GM15510 (cell line): ENCODE results near the gene RAB37.

Source experiments
- POLR2A ChIP-seq: IDR thresholded peaks from 3 replicates; pipeline ENCODE4 v1.6.1; 2011; ENCODE audit warnings: borderline replicate concordance; ENCODE audit not compliant: insufficient read length; ENCODE audit errors: extremely low read depth

The RAB37 gene

GRCh38 chr17:74748529-74749278 lies 11.6 kb downstream of the RAB37 start, which contains the start of gene NHERF1:
TSS of gene NHERF1 (plus strand) at chr17:74748628. CDS start at chr17:74748847, 219 bp downstream.
- peak; percentile 99 for TF ChIP-seq POLR2A

GRCh38 chr17:74749279-74750038 lies 12.4 kb downstream of the RAB37 start:
- no peak for TF ChIP-seq POLR2A

GRCh38 chr17:74750039-74750326 lies 12.9 kb downstream of the RAB37 start:
- TF ChIP-seq POLR2A: no peak

DNA sequence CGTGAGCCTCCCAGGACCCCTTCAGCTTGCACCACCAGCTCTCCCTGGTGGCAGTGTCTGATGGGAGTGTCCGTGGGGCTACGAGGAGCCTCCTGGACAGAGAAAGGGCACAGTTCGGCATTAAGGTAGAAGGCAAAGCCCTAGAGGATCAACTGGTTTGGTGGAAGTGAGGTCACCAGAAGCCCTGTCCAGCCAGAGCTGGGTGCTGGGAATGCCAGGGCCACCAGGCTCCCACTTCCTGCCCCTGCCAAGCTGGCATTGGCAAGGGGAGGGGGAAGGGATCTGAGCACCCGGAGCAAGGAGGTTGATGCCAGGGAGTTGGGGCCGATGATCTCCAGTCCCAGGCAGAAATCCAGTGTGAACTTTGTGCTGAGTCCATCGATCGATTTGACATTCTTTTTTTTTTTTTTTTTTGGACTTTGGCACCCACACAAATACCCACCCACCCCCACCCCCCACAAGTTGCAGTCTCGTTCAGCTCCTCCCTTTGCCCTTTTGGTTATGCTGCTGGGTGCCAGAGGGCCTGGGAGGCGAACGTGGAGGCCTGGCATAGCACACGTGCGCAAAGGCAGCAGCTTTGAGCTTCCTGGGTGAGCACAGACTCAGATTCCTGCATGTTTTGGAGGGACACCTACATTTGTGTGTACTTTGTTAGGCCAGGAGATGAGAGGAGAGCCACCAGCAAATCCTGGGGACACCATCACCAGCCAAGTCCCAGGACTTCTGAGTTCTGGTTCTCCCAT lies 13.4 kb downstream of the RAB37 start:
- TF ChIP-seq POLR2A: no peak

DNA sequence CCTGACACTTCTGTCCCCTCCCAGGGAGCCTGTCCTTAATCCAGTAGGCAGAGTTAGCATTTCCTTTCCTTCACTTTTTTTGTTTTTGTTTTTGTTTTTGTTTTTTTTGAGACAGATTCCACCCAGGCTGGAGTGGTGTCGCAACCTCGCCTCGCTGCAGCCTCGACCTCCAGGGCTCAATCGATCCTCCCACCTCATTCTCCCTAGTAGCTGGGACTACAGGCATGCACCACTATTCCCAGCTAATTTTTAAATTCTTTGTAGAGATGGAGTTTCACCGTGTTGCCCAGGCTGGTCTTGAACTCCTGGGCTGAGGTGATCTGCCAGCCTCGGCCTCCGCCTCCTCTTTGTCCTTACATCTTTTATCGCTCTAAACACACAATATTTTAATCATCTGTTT lies 15.4 kb downstream of the RAB37 start:
- TF ChIP-seq POLR2A: no peak

- no peak for TF ChIP-seq POLR2A
Observed at GRCh38 chr17:74752822-74753401, 15.9 kb downstream of the RAB37 start.

DNA sequence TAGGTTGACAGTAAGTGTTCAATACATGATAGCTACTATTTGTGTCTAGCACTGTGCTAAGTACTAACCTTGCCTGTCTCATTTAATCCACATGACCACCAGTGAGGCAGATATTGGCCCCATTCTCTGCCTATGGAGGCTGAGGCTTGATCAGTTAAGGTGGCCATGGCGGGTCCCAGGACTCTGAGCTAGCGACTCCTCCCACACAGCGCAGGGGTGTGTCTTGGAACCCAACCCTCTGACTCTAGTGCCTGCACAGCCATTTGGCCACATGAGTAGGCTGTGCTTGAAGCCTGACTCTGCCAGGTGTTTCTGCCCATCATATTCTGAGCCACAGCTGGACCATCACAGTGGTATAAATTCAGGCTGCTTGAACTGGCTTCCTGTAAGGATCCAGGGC lies 17.8 kb downstream of the RAB37 start:
- TF ChIP-seq POLR2A: no peak

DNA sequence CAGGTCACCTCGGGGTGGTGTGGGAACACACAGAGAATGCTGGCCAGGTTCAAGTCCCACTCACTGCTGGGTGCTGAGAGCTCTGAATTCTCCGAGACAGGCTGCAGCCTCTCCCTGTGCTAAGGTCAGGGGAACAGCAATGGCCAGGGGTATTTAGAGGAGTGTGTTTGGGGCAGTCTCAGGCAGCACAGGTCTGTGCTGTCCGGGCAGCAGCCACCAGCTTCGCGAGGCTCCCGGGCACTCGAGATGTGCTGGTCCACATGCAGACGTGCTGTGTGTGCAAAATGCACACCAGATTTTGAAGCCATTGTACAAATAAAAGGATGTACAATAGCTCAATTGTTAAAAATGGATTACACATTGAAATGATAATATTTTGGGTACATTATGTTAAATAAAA lies 18.5 kb downstream of the RAB37 start:
- TF ChIP-seq POLR2A: no peak

- no peak for TF ChIP-seq POLR2A
Observed at GRCh38 chr17:74756891-74757290, 19.8 kb downstream of the RAB37 start.

- no peak for TF ChIP-seq POLR2A
Observed at GRCh38 chr17:74757502-74757901, 20.4 kb downstream of the RAB37 start.

GRCh38 chr17:74757931-74758847 lies 21.1 kb downstream of the RAB37 start:
- no peak for TF ChIP-seq POLR2A

DNA sequence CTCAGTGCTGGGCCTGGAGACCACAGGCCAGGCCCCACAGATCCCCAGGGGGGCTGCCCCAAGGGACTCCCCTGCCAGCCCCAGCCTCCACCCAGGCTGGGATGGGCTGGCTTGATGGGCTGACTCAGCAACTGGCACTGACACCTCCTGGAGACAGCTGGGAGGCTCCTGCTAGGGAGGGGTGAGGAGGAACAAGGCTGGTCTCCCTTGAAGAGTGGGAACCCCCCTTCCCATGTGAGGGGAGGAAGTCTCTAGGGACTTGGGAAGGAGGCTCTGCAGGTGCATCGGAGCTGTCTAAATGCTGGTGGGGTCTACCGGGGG lies 21.8 kb downstream of the RAB37 start:
- TF ChIP-seq POLR2A: no peak

GRCh38 chr17:74759243-74759801 lies 22.3 kb downstream of the RAB37 start:
- no peak for TF ChIP-seq POLR2A

- no peak for TF ChIP-seq POLR2A
Observed at GRCh38 chr17:74759941-74760340, 22.9 kb downstream of the RAB37 start.
